ENCODE measurements around the gene AQP5.
A peak's percentile ranks its signal among the peaks of the same experiment; 100 is the strongest.

AQP5 gene

GRCh38 chr12:49959685-49960473, 1.8 kb upstream of the AQP5 start:
- no peak for TF ChIP-seq POLR2A (IDR thresholded peaks at IDR 0.05; ENCODE audit: low read length)
- TF ChIP-seq GATA1 (IDR thresholded peaks at IDR 0.05; ENCODE audit: low read depth, low read length) = no peak
- no peak for DNase-seq

- no peak for DNase-seq
- TF ChIP-seq POLR2A (IDR thresholded peaks at IDR 0.05; ENCODE audit: low read length) (no peak), GATA1 (IDR thresholded peaks at IDR 0.05; ENCODE audit: low read depth, low read length) (no peak)
Observed at GRCh38 chr12:49960474-49961110, 1.1 kb upstream of the AQP5 start.

GRCh38 chr12:49961993-49962764, 507 bp downstream of the AQP5 start:
- TF ChIP-seq GATA1 (IDR thresholded peaks at IDR 0.05; ENCODE audit: low read depth, low read length) (no peak), POLR2A (IDR thresholded peaks at IDR 0.05; ENCODE audit: low read length) (no peak)
- DNase-seq = no peak

GRCh38 chr12:49962861-49963765, 1.4 kb downstream of the AQP5 start:
- TF ChIP-seq GATA1 (IDR thresholded peaks at IDR 0.05; ENCODE audit: low read depth, low read length) (no peak), POLR2A (IDR thresholded peaks at IDR 0.05; ENCODE audit: low read length) (no peak)
- no peak for DNase-seq

- no peak for DNase-seq
- TF ChIP-seq POLR2A (IDR thresholded peaks at IDR 0.05; ENCODE audit: low read length) = no peak
- TF ChIP-seq GATA1 (IDR thresholded peaks at IDR 0.05; ENCODE audit: low read depth, low read length) = no peak
Observed at GRCh38 chr12:49963976-49964815, 2.5 kb downstream of the AQP5 start.

- no peak for DNase-seq
- TF ChIP-seq POLR2A (IDR thresholded peaks at IDR 0.05; ENCODE audit: low read length) = no peak
- TF ChIP-seq GATA1 (IDR thresholded peaks at IDR 0.05; ENCODE audit: low read depth, low read length) = no peak
Observed at GRCh38 chr12:49964849-49965624, 3.4 kb downstream of the AQP5 start.

GRCh38 chr12:49965836-49966235, 4.2 kb downstream of the AQP5 start:
- TF ChIP-seq POLR2A (IDR thresholded peaks at IDR 0.05; ENCODE audit: low read length) = no peak
- TF ChIP-seq GATA1 (IDR thresholded peaks at IDR 0.05; ENCODE audit: low read depth, low read length) = no peak
- no peak for DNase-seq

GRCh38 chr12:49966511-49967041, 4.9 kb downstream of the AQP5 start:
- TF ChIP-seq GATA1 (IDR thresholded peaks at IDR 0.05; ENCODE audit: low read depth, low read length) (no peak), POLR2A (IDR thresholded peaks at IDR 0.05; ENCODE audit: low read length) (no peak)
- no peak for DNase-seq

- DNase-seq = peak; percentile 89 to 95
- TF ChIP-seq GATA1 (IDR thresholded peaks at IDR 0.05; ENCODE audit: low read depth, low read length) (no peak), POLR2A (IDR thresholded peaks at IDR 0.05; ENCODE audit: low read length) (no peak)
Observed at GRCh38 chr12:49967042-49967776, 5.5 kb downstream of the AQP5 start.

- no peak for DNase-seq
- no peak for TF ChIP-seq POLR2A (IDR thresholded peaks at IDR 0.05; ENCODE audit: low read length)
- TF ChIP-seq GATA1 (IDR thresholded peaks at IDR 0.05; ENCODE audit: low read depth, low read length) = no peak
Observed at GRCh38 chr12:49967777-49968250, 6.1 kb downstream of the AQP5 start.

- no peak for DNase-seq
- TF ChIP-seq POLR2A (IDR thresholded peaks at IDR 0.05; ENCODE audit: low read length) (no peak), GATA1 (IDR thresholded peaks at IDR 0.05; ENCODE audit: low read depth, low read length) (no peak)
Observed at GRCh38 chr12:49968471-49968870, 6.8 kb downstream of the AQP5 start.
